Measurements from ENCODE around the gene GHRL. TPM values are rescaled to one million over a fixed set of nuclear protein-coding genes. Genes with fewer than 3 reads are reported as not detected.

The GHRL gene
- total and polyA plus RNA-seq, 12 donors = 0.12 to 1.0 (median 0.81) TPM; not detected in 3

DNA sequence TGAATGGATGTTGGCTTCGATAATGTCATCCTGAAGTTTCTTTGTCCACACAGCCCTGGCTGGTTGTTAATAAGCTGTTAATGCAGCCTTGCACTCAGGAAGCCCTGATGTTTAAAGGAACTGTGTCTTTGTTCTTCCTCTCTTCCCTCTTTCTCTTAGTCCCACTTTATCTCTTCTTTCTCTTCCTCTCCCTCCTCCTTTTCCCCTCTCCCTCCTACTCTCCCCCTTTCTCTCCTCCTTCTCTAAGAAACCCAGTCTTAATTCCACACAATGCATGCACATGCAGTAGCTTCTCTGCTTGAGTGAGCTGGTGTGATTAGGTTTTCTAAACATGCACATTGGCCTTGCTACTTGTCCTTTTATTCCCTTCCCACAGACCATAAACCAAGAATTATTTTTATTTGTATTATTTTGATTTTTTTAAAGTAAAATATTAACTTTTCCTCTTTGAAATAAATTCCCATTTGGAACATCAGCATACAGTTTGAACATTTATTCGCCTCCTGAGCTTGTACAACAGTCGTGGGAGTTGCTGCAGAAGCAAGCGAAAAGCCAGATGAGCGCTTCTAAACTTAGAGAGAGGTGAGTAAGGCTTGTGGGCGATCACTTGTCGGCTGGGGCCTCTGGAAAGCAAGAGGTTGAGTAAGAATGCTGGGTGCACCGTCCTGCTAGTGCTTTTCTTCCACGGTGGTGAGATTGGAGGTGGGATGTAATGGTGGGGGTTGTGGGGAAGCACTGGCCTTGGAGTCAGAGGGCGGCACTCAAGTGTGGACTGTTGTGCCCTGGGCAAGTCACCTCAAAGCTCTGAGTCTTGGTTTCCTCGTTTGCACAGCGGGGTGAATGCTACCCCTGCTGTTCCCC lies 7.2 kb downstream of the GHRL start:
- WGBS, 2 donors = 84 to 89% methylated on average over 12 of the region's 12 CpGs
- DNase-seq (no peak), ATAC-seq (no peak)
- H3K9me3 ChIP-seq = no peaks in the 10 kb centered on the region
- intact Hi-C loops (cut with DNase I) = no loop called here
- H3K27ac ChIP-seq = no peak overlapping the region
- peaks cover 0 to 25% (median 4%) of the 10 kb centered on the region in 9 donors for H3K4me1 ChIP-seq
- no peak overlapping the region for H3K4me3 ChIP-seq
- TF ChIP-seq, protein P1, sequence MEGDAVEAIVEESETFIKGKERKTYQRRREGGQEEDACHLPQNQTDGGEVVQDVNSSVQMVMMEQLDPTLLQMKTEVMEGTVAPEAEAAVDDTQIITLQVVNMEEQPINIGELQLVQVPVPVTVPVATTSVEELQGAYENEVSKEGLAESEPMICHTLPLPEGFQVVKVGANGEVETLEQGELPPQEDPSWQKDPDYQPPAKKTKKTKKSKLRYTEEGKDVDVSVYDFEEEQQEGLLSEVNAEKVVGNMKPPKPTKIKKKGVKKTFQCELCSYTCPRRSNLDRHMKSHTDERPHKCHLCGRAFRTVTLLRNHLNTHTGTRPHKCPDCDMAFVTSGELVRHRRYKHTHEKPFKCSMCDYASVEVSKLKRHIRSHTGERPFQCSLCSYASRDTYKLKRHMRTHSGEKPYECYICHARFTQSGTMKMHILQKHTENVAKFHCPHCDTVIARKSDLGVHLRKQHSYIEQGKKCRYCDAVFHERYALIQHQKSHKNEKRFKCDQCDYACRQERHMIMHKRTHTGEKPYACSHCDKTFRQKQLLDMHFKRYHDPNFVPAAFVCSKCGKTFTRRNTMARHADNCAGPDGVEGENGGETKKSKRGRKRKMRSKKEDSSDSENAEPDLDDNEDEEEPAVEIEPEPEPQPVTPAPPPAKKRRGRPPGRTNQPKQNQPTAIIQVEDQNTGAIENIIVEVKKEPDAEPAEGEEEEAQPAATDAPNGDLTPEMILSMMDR (IDR thresholded peaks at IDR 0.05) = no peak
- H3K36me3 ChIP-seq = peaks cover 0 to 94% (median 6%) of the 10 kb centered on the region in 9 donors
- H3K27me3 ChIP-seq = no peaks in the 10 kb centered on the region

DNA sequence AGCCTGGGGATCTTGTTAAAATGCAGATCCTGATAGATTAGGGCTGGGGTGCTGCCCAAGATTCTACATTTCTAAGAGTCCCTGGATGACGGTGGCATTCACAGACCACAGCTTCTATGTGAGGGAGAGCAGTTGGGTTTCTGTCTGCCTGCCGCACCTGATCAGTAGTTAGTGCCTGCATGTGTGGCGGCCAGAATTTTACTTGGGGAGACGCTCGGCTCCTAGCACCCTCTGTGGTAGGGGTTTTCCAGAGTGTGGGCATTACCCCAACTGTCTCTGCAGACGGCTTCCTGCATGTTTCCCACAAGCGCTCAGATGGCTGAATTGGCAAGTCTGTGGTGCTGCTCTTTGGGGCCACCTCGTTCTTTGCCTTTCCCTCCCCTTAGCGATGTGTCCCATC lies 8.3 kb downstream of the GHRL start:
- H3K27ac ChIP-seq = no peak overlapping the region
- no peak for DNase-seq
- TF ChIP-seq, protein P1 (IDR thresholded peaks at IDR 0.05) = no peak
- intact Hi-C loops (cut with DNase I) = no loop called here
- peaks cover 0 to 94% (median 14%) of the 10 kb centered on the region in 9 donors for H3K36me3 ChIP-seq
- H3K9me3 ChIP-seq = no peaks in the 10 kb centered on the region
- H3K27me3 ChIP-seq = no peaks in the 10 kb centered on the region
- no peak for ATAC-seq
- no peak overlapping the region for H3K4me3 ChIP-seq
- 86 to 88% methylated on average over 9 of the region's 9 CpGs for WGBS, 2 donors
- H3K4me1 ChIP-seq = peaks cover 0 to 25% (median 4%) of the 10 kb centered on the region in 9 donors

DNA sequence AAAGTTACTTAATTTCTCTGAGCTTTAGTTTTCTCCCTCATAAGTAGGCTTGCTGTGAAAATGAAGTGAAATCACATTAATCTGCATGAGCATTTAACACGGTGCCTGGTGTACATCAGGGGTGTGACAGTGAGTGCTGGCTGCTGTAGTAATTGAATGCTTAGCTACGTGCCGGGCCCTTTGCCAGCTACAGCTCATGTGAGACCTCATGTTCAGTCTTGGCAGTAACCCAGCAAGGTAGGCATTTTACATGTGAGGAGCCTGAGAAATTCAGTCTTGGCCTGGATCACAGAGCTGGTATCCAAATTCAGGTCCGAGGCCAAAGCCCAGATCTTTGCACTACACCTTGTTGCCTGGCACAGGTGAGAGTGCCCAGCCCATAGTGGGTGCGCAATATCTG lies 9.1 kb downstream of the GHRL start:
- no peak overlapping the region for H3K27ac ChIP-seq
- H3K4me1 ChIP-seq = peaks cover 0 to 25% (median 4%) of the 10 kb centered on the region in 9 donors
- no peaks in the 10 kb centered on the region for H3K9me3 ChIP-seq
- DNase-seq (peak in 1 of 2 donors; percentile 22), ATAC-seq (peak in 4 of 8 donors; percentile 42 to 66 (median 46))
- TF ChIP-seq, protein P1 (IDR thresholded peaks at IDR 0.05) = no peak
- intact Hi-C loops (cut with DNase I) = no loop called here
- no peak overlapping the region for H3K4me3 ChIP-seq
- 55 to 67% methylated on average over 5 of the region's 5 CpGs for WGBS, 2 donors
- no peaks in the 10 kb centered on the region for H3K27me3 ChIP-seq
- H3K36me3 ChIP-seq = peaks cover 0 to 94% (median 17%) of the 10 kb centered on the region in 9 donors

DNA sequence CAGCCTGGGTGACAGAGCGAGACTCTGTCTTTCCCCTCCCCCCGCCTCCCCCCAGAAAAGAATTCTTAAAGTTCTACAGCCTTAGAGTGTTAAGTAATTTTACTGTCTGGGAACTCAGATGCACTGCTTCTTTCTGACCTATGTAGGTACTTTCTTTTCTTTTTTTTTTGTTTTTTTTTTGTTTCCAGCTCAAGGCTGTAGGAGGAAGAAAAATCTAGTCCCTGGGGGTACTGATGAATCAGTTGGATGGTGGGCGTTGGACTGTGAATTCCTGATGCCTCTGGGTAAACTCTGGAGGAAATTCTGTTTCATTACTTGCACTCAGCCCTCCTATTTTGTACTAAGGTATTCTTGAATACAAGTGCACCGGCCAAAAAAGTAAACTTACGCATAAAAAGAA lies 10.8 kb downstream of the GHRL start:
- intact Hi-C loops (cut with DNase I) = no loop called here
- H3K36me3 ChIP-seq = peaks cover 0 to 94% (median 23%) of the 10 kb centered on the region in 9 donors
- 83 to 86% methylated on average over 5 of the region's 5 CpGs for WGBS, 2 donors
- peaks cover 0 to 19% (median 4%) of the 10 kb centered on the region in 9 donors for H3K4me1 ChIP-seq
- no peak overlapping the region for H3K4me3 ChIP-seq
- H3K27ac ChIP-seq = no peak overlapping the region
- H3K27me3 ChIP-seq = no peaks in the 10 kb centered on the region
- ATAC-seq = peak in 1 of 8 donors; percentile 43
- TF ChIP-seq, protein P1 (IDR thresholded peaks at IDR 0.05) = no peak
- H3K9me3 ChIP-seq = no peaks in the 10 kb centered on the region
- no peak for DNase-seq

Data from heart right ventricle (tissue), 16 donors.